Fibroblast of lung (primary cell): ENCODE results near the gene PLCH2. TPM values are rescaled to one million over a fixed set of nuclear protein-coding genes. Genes with fewer than 3 reads are reported as not detected.

Experiments
- DNase-seq, 2 donors: peaks; one replicate each; pipeline versions ENCODE4 v3.0.0 to v3.0.0-alpha.2; 2010; ENCODE audit warnings: low read depth in 2 of 2
- H2AFZ ChIP-seq: 2 replicates; pipeline ENCODE4 v1.5.1; 2012; ENCODE audit warnings: low read length, control low read depth, inconsistent platforms
- H3K27ac ChIP-seq: 2 replicates; pipeline ENCODE4 v1.5.1; 2011; ENCODE audit warnings: low read length, control low read depth; ENCODE audit not compliant: insufficient read depth
- H3K27me3 ChIP-seq: 2 replicates; pipeline ENCODE4 v1.5.1; 2011; ENCODE audit warnings: mild to moderate bottlenecking, low read length; ENCODE audit not compliant: control insufficient read depth, insufficient read depth
- H3K36me3 ChIP-seq: 2 replicates; pipeline ENCODE4 v1.5.1; 2011; ENCODE audit warnings: low read length; ENCODE audit not compliant: control insufficient read depth, insufficient read depth
- H3K4me1 ChIP-seq: 2 replicates; pipeline ENCODE4 v1.5.1; 2011; ENCODE audit warnings: low read length; ENCODE audit not compliant: control insufficient read depth, insufficient read depth; ENCODE audit errors: extremely low read depth
- H3K4me2 ChIP-seq: 2 replicates; pipeline ENCODE4 v1.5.1; 2011; ENCODE audit warnings: low read length, control low read depth; ENCODE audit not compliant: insufficient read depth; ENCODE audit errors: extremely low read depth
- H3K4me3 ChIP-seq, 4 experiments: fragments of 200-600 bp in 1 of 4; sonication (generic) in 1 of 4; replicated peaks in 1 of 4; 2 replicates each; pipeline ENCODE4 v1.5.1; 2011 to 2016; ENCODE audit warnings: low read length in 4 of 4, low read depth in 3 of 4, mild to moderate bottlenecking in 3 of 4, control low read depth in 2 of 4, inconsistent platforms in 1 of 4, mixed read lengths in 1 of 4; ENCODE audit not compliant: insufficient read depth in 1 of 4; ENCODE audit errors: control extremely low read depth in 1 of 4
- H3K79me2 ChIP-seq: 2 replicates; pipeline ENCODE4 v1.5.1; 2012; ENCODE audit warnings: mild to moderate bottlenecking, low read length, inconsistent platforms; ENCODE audit not compliant: control insufficient read depth, insufficient read depth
- H3K9ac ChIP-seq: 2 replicates; pipeline ENCODE4 v1.5.1; 2011; ENCODE audit warnings: mild to moderate bottlenecking, low read length, control low read depth; ENCODE audit not compliant: insufficient read depth
- H3K9me3 ChIP-seq: 2 replicates; pipeline ENCODE4 v1.5.1; 2012; ENCODE audit warnings: low read depth, low read length; ENCODE audit not compliant: control insufficient read depth, insufficient read depth
- H4K20me1 ChIP-seq: 2 replicates; pipeline ENCODE4 v1.5.1; 2011; ENCODE audit warnings: low read length; ENCODE audit not compliant: control insufficient read depth, insufficient read depth; ENCODE audit errors: extremely low read depth
- EZH2 ChIP-seq: IDR thresholded peaks from 2 replicates; pipeline ENCODE4 v1.5.1; 2012; ENCODE audit warnings: low read length, control low read depth, mild to moderate bottlenecking; ENCODE audit errors: missing control alignments
- polyA plus RNA-seq, 2 donors: library from polyadenylated mRNA; depleted of rRNA in 1 of 2; stranded (reverse) in 1 of 2; unstranded in 1 of 2; fragments of >200 nt; gene quantifications; 2 replicates each; pipeline ENCODE4 v1.2.1, GENCODE V29; 2011 to 2012; ENCODE audit warnings: missing spikeins in 1 of 2
- total RNA-seq: library from RNA; depleted of rRNA; stranded (reverse); fragments of >200 nt; gene quantifications from 2 replicates; pipeline ENCODE4 v1.2.1, GENCODE V29; 2014
- TF ChIP-seq, protein P1 (sequence below), 2 donors: IDR thresholded peaks in 1 of 2; conservative IDR thresholded peaks in 1 of 2; 1 replicate in 1 of 2; 2 replicates in 1 of 2; pipeline ENCODE4 v1.5.1; 2011 to 2012; ENCODE audit warnings: low read length in 2 of 2, control low read depth in 1 of 2, inconsistent platforms in 1 of 2, low read depth in 1 of 2, mild to moderate bottlenecking in 1 of 2

The PLCH2 gene
- total and polyA plus RNA-seq, 2 donors (not counting 1 experiment from before 2014, with no cell fraction given): 0.02 to 0.17 TPM

DNA sequence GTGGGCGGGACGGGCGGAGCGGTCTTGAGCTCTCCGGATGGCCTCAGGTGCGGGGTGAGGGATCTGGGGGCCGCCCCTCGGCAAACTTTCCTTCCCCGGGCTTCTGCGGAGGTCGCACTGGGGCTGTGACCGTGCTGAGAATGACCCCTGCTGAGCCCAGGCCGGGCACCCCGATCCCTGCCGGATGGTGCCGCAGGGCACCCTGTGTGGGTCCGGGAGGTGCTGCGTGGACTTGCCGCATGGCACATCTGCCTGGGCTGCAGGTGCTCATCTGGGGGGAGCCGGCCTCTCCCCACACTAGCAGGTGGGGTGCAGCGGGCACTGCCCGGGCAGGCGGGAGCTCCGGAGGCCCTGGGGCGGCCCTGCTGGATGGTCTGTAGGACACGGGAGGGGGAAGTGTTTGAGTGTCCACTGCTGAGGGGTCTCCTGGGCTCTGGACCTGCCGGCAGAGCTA is 31.9 kb upstream of the PLCH2 start:
- Histone ChIP-seq H3K27ac (no peak overlapping the region), H3K4me3 (no peak overlapping the region), H4K20me1 (no peaks in the 10 kb centered on the region), H3K4me1 (no peaks in the 10 kb centered on the region), H3K4me2 (no peak overlapping the region), H3K9me3 (no peaks in the 10 kb centered on the region), H3K79me2 (no peaks in the 10 kb centered on the region), H3K9ac (no peak overlapping the region), H3K36me3 (no peaks in the 10 kb centered on the region), H3K27me3 (peaks cover 25% of the 10 kb centered on the region), H2AFZ (no peak overlapping the region)
- peak; percentile 69 for TF ChIP-seq EZH2
- TF ChIP-seq, protein P1, sequence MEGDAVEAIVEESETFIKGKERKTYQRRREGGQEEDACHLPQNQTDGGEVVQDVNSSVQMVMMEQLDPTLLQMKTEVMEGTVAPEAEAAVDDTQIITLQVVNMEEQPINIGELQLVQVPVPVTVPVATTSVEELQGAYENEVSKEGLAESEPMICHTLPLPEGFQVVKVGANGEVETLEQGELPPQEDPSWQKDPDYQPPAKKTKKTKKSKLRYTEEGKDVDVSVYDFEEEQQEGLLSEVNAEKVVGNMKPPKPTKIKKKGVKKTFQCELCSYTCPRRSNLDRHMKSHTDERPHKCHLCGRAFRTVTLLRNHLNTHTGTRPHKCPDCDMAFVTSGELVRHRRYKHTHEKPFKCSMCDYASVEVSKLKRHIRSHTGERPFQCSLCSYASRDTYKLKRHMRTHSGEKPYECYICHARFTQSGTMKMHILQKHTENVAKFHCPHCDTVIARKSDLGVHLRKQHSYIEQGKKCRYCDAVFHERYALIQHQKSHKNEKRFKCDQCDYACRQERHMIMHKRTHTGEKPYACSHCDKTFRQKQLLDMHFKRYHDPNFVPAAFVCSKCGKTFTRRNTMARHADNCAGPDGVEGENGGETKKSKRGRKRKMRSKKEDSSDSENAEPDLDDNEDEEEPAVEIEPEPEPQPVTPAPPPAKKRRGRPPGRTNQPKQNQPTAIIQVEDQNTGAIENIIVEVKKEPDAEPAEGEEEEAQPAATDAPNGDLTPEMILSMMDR (conservative IDR thresholded peaks at IDR 0.05 in 1 of 2, IDR thresholded peaks at IDR 0.05 in 1 of 2; ENCODE audit: low read depth in 1 of 2, low read length in 2 of 2): no peak
- no peak for DNase-seq

DNA sequence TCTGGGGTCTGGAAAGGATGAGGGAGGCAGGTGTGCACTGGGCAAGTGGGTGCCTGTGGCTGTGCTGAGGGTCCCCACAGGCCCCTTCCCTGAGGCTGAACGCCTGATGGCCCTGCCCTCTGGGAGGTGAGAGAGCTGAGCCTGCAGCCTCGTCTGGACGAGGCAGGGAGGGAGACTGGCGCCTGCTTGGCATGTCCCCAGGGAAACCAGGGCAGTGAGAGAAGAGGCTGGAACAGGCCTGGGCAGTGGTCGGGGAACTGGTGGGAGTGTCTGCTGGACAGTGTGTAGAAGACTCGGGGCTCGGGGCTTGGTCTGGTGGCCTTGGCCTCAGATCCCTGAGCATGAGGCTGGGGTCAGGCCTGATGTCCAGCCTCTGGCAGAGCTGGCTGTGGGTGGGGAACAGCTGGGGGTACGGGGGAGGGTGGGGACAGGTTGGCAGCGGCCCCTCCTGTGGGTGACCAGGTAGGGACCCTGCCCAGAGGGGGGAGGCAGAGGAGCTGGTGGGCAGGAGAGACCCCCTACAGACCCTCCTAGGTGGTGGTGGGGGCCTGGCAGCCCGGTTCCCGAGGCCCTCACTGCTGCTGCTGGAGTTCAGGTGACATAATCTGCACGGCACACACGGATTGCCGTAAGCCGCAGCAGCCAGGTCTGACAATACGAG is 30.8 kb upstream of the PLCH2 start:
- Histone ChIP-seq H3K27me3 (peaks cover 25% of the 10 kb centered on the region), H2AFZ (no peak overlapping the region), H4K20me1 (no peaks in the 10 kb centered on the region), H3K36me3 (no peaks in the 10 kb centered on the region), H3K79me2 (no peaks in the 10 kb centered on the region), H3K4me1 (no peaks in the 10 kb centered on the region), H3K4me3 (no peak overlapping the region), H3K4me2 (no peak overlapping the region), H3K9me3 (no peaks in the 10 kb centered on the region), H3K27ac (no peak overlapping the region), H3K9ac (no peak overlapping the region)
- DNase-seq: no peak
- TF ChIP-seq, protein P1 (conservative IDR thresholded peaks at IDR 0.05 in 1 of 2, IDR thresholded peaks at IDR 0.05 in 1 of 2; ENCODE audit: low read depth in 1 of 2, low read length in 2 of 2): no peak

DNA sequence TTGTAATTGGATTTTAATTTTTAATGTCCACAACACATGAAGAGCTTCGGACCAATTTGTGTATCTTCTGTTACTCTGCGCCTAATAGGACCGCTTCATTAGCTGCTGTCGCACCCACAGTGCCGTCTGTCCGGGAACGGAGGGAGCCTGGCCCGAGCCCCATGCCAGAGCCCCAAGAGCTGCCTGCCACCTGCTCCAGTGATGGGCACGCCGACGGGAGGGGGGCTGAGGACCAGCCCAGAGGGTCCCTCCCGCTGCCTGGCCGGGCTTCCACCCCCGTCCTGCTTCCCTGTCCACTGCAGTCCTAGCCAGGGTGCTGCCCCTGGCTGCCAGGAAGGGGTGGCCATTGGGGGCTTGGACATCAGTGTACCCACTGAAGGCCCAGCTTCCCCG is 30.3 kb upstream of the PLCH2 start:
- Histone ChIP-seq H3K9ac (no peak overlapping the region), H2AFZ (no peak overlapping the region), H3K9me3 (no peaks in the 10 kb centered on the region), H3K36me3 (no peaks in the 10 kb centered on the region), H3K4me3 (no peak overlapping the region), H4K20me1 (no peaks in the 10 kb centered on the region), H3K27me3 (peaks cover 25% of the 10 kb centered on the region), H3K4me1 (no peaks in the 10 kb centered on the region), H3K79me2 (no peaks in the 10 kb centered on the region), H3K27ac (no peak overlapping the region), H3K4me2 (no peak overlapping the region)
- no peak for TF ChIP-seq EZH2
- TF ChIP-seq, protein P1 (conservative IDR thresholded peaks at IDR 0.05 in 1 of 2, IDR thresholded peaks at IDR 0.05 in 1 of 2; ENCODE audit: low read depth in 1 of 2, low read length in 2 of 2): no peak
- no peak for DNase-seq
